IPS-20b (cell line): ENCODE measurements around the gene ADAMTS3.

Experiments
- H3K27ac ChIP-seq: one replicate; pipeline ENCODE4 v1.5.1; 2013; ENCODE audit warnings: low read length
- H3K27me3 ChIP-seq: 2 replicates; pipeline ENCODE4 v1.6.1; 2013; ENCODE audit warnings: mild to moderate bottlenecking, low read length, inconsistent platforms; ENCODE audit not compliant: insufficient read depth
- H3K36me3 ChIP-seq: 2 replicates; pipeline ENCODE4 v1.6.1; 2013; ENCODE audit warnings: low read depth, mild to moderate bottlenecking, inconsistent platforms, low read length, moderate library complexity; ENCODE audit not compliant: insufficient read depth
- H3K4me1 ChIP-seq: 2 replicates; pipeline ENCODE4 v1.6.1; 2013; ENCODE audit warnings: mild to moderate bottlenecking, control low read depth, inconsistent platforms, low read length, moderate library complexity; ENCODE audit not compliant: insufficient read depth
- H3K4me3 ChIP-seq: 2 replicates; pipeline ENCODE4 v1.5.1; 2013; ENCODE audit warnings: mild to moderate bottlenecking, low read length, inconsistent platforms
- H3K9ac ChIP-seq: 2 replicates; pipeline ENCODE4 v1.6.1; 2013; ENCODE audit warnings: low read depth, mild to moderate bottlenecking, inconsistent platforms, low read length, moderate library complexity
- H3K9me3 ChIP-seq: 2 replicates; pipeline ENCODE4 v1.6.1; 2013; ENCODE audit warnings: mild to moderate bottlenecking, low read depth, low read length, inconsistent platforms; ENCODE audit not compliant: insufficient read depth

ADAMTS3 gene

GRCh38 chr4:72255269-72255668, 313.8 kb downstream of the ADAMTS3 start:
- Histone ChIP-seq H3K9me3 (peaks cover 32% of the 10 kb centered on the region), H3K9ac (no peak overlapping the region)

GRCh38 chr4:72243641-72244040, 325.4 kb downstream of the ADAMTS3 start:
- no peak overlapping the region for H3K4me3 ChIP-seq
- H3K27me3 ChIP-seq: no peaks in the 10 kb centered on the region
- H3K27ac ChIP-seq: no peak overlapping the region
- H3K9ac ChIP-seq: no peak overlapping the region
- no peaks in the 10 kb centered on the region; the same call in 1 of the 2 replicates for H3K4me1 ChIP-seq
- H3K9me3 ChIP-seq: no peaks in the 10 kb centered on the region
- H3K36me3 ChIP-seq: no peaks in the 10 kb centered on the region

More at GRCh38 chr4:72255269-72255668, 313.8 kb downstream of the ADAMTS3 start:
- Histone ChIP-seq H3K27ac (no peak overlapping the region), H3K4me1 (no peaks in the 10 kb centered on the region), H3K27me3 (no peaks in the 10 kb centered on the region), H3K4me3 (no peak overlapping the region), H3K36me3 (no peaks in the 10 kb centered on the region)

- Histone ChIP-seq H3K9me3 (peaks cover 10% of the 10 kb centered on the region; the same call in 1 of the 2 replicates), H3K4me3 (no peak overlapping the region), H3K36me3 (no peaks in the 10 kb centered on the region), H3K4me1 (no peaks in the 10 kb centered on the region; the same call in 1 of the 2 replicates), H3K27me3 (no peaks in the 10 kb centered on the region), H3K9ac (no peak overlapping the region), H3K27ac (no peak overlapping the region)
These were observed 329.4 kb downstream of the ADAMTS3 start for GRCh38 chr4:72239487-72240116.
